GM18499 (cell line): ENCODE data around the gene B3GALT6.

Experiments used
- ATAC-seq: cut with Tn5 transposase; IDR thresholded peaks from one replicate; pipeline ENCODE4 v1.9.1; 2021; ENCODE audit warnings: moderate number of reproducible peaks; ENCODE audit not compliant: insufficient read depth, unreplicated experiment

The B3GALT6 gene

GRCh38 chr1:1215080-1215676, 16.9 kb upstream of the B3GALT6 start:
- no peak for ATAC-seq

DNA sequence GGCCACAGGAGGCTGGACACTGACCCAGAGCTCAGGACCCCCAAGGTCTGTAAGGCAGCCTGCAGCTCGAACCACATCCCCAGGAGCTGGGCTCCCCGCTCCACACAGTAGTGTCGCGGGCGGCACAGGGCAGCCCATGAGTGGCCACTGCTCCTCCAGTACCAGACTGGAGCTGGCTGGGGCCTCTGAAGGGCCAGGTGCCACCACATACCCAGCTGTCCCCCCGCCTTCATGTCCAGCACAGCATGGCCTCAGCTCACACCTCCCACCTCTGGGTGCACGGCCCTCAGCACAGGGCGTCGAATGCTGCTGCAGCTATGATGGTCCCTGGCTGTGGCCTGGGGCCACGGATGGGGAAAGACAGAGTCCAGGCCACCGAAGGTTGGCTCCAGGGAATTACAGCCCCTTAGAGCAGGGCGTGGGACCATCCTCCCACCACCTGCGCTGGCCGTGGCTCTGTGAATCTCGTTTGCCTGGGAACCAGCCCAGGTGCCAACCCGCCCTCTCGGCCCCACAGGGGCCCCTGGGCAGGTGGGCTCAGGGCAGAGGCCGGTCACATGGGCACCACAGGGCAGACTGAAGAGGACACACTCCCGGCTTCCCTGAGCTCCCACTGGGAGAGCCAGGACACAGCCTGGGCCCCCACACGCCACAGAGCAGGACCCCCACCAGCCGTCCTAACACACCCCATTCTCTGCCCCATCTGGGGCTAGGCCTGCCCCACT, 16.0 kb upstream of the B3GALT6 start:
- no peak for ATAC-seq

DNA sequence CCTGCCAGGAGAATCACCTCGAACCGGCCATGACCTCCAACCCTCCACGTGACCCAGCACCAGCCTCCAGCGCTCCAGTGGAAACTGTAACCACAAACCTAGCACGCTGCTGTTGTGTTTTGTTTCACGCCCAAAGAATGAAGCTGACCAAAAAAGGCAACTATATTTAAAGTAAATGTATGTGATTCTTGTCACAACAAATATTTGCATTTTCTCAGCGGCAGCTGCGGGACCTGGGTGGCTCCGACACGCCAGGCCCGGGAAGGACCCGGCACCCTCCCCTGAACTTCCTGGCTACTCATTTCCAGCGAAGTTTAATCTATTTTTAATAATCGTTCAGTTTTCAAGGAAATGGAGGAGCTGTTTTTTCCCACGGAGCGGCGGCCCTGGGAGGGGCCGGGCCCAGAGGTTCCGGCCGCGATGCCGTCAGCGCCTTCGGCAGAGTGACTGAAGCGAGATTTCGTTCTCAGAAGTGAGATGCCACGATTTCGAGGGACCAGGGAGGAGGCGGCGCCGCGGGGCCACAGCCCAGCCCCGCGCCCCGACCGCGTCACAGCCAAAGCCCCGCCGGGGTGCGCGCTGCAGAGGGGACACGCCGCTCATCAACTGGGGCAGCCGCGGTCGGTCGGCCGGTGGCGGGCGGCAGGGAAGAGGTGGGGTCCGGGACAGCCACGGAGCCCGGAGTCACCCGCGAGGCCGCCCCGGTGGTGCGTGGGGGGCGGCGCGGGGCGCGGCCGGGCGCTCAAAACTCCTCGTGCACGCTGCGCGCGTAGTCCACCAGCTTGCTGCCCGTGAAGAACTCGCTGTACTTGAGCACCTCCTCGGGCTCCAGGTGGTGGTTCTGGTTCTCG, 15.0 kb upstream of the B3GALT6 start:
- ATAC-seq = no peak

- ATAC-seq = no peak
These were observed 14.2 kb upstream of the B3GALT6 start for GRCh38 chr1:1217621-1218523.

GRCh38 chr1:1218524-1219200, 13.4 kb upstream of the B3GALT6 start:
- ATAC-seq = no peak

GRCh38 chr1:1219341-1219740, 12.7 kb upstream of the B3GALT6 start:
- ATAC-seq = no peak

GRCh38 chr1:1220197-1220596, 11.8 kb upstream of the B3GALT6 start:
- ATAC-seq = no peak

- ATAC-seq = no peak
These were observed 10.0 kb upstream of the B3GALT6 start for GRCh38 chr1:1221887-1222574.

- no peak for ATAC-seq
These were observed 9.3 kb upstream of the B3GALT6 start for GRCh38 chr1:1222575-1223225.

DNA sequence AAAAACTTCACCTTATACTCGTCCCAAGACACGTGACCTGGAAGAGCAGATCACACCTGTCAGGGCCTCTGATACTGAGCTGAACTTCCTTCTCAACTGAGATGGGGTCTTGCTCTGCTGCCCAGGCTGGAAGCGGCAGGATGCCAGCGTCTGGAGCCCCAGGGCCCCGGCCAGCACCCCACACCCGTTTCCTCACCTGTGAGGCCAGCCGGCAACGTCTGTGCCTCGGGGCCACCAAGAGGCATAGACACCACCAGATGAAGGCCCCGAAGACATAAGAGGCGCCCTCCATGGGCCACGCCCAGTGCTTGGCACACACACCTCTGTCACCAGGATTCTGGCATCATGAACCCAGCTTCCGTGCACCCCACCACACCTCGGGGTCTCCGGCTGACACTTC, 8.7 kb upstream of the B3GALT6 start:
- no peak for ATAC-seq

DNA sequence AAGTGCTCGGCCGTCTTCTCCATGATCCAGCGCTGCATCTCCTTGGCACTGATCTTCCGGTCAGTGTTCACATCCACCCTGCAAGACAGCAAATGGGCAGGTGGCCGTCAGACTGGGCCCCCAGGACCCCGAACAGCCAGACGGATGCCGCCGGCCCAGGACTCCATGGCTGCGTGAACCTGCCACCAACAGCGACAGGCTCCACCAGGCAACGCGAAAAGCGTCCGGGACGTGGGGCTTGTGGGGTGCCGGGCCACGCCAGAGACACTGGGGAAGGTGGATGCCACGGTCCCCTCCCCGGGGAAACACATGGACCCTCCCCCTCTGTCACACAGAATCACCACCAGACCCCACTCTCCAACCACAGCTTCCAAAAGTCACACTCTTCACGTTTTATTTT, 8.1 kb upstream of the B3GALT6 start:
- no peak for ATAC-seq

DNA sequence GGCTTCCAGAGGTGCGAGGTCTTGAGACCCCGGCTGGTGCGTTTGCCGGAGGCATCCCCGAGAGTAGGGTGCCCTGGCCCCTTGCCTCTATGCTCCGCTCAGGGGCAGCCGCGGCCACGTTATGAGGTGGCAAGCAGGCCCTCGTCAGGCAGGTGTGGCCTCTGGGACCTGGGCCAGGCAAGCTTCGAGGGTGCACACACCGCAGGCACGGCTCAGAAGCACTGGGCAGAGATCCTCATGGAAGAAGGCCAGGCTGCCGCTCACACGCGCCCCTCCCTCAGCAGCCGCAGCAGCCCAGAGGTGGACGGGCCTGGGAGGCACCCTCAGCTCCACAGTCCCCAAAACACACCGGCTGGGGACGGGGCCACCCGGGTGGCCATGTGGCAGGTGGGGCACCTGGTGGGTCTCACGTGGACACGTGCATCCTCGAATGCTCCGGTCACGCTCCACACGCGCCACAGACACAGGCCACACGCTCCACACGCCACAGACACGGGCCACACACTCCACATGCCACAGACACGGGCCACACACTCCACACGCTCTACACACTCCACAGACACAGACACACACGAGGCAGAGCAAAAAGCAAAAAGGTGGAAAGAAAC, 6.7 kb upstream of the B3GALT6 start:
- no peak for ATAC-seq

- ATAC-seq = no peak
These were observed 6.1 kb upstream of the B3GALT6 start for GRCh38 chr1:1225913-1226312.

GRCh38 chr1:1226566-1227362, 5.3 kb upstream of the B3GALT6 start:
- no peak for ATAC-seq

DNA sequence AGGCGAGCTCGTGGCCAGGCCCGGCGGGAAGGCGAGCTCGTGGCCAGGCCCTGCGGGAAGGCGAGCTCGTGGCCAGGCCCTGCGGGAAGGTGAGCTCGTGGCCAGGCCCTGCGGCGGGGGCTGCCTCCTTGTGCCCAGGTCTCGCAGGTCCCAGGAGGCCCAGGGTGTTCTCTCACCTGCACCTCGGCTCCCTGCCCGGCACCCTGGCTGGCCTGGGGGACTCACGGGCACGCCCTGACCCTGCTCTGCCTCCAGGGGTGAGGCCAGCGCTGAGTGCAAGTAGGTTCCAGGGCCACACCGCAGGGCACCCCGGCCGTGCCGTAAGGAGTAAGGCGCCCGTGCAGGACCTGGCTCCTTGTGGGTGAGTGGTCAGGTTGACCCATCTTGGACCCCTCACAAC, 4.7 kb upstream of the B3GALT6 start:
- no peak for ATAC-seq

DNA sequence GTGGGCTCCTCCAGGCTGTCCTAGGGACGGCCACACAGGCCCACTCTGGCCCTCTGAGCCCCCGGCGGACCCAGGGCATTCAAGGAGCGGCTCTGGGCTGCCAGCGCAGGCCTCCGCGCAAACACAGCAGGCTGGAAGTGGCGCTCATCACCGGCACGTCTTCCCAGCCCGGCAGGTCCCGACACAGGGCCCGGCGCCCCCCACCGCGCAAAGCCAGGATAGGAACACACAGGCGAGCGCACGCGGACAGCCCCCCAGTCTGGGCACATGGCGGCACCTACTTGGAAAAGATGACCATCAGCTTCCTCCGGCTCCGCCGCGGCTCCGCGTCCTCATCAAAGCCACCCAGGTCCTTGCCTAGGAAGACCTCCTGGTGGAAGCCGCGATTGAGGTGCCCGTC, 3.9 kb upstream of the B3GALT6 start:
- no peak for ATAC-seq

- ATAC-seq = no peak
These were observed 3.3 kb upstream of the B3GALT6 start for GRCh38 chr1:1228596-1229321.
